Renal cortex interstitium (tissue), 15 donors: ENCODE results near the gene KCNK2. TPM values are rescaled to one million over a fixed set of nuclear protein-coding genes. Genes with fewer than 3 reads are reported as not detected.

Source experiments
- DNase-seq, 11 donors: peaks; one replicate each; pipeline ENCODE4 v3.0.0-alpha.2; 2013; ENCODE audit warnings: low read depth in 9 of 11, low spot score in 4 of 11; ENCODE audit errors: extremely low read depth in 1 of 11
- long read RNA-seq, 16 experiments: transcript quantifications; one replicate each; lab custom pipeline, GENCODE V29; 2026
- polyA plus RNA-seq, 3 donors: library from polyadenylated mRNA; unstranded; fragments of 120-200 nt; gene quantifications; one replicate each; pipeline ENCODE4 v1.2.1, GENCODE V29; 2013; ENCODE audit not compliant: insufficient read length in 3 of 3

Gene KCNK2, protein sequence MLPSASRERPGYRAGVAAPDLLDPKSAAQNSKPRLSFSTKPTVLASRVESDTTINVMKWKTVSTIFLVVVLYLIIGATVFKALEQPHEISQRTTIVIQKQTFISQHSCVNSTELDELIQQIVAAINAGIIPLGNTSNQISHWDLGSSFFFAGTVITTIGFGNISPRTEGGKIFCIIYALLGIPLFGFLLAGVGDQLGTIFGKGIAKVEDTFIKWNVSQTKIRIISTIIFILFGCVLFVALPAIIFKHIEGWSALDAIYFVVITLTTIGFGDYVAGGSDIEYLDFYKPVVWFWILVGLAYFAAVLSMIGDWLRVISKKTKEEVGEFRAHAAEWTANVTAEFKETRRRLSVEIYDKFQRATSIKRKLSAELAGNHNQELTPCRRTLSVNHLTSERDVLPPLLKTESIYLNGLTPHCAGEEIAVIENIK
- 1 to 10 TPM; 1.5 to 3.2 (median 3.0) TPM for polyA plus RNA-seq
- long read RNA-seq, donor 1 = 0 reads
- long read RNA-seq, donor 2 = 0 reads
- long read RNA-seq, donor 3, partial matches to known transcripts = 0 of 1 reads
- long read RNA-seq, donor 3, other reads (novel, unspliced or antisense) = 0 of 1 reads
- long read RNA-seq, donor 4 = 0 reads
- long read RNA-seq, donor 5 = 0 reads
- long read RNA-seq, donor 6, partial matches to known transcripts = 0 of 1 reads
- long read RNA-seq, donor 6, other reads (novel, unspliced or antisense) = 0 of 1 reads
- long read RNA-seq, donor 7 = 0 reads
- long read RNA-seq, donor 8, partial matches to known transcripts = 0 of 1 reads
- long read RNA-seq, donor 8, other reads (novel, unspliced or antisense) = 0 of 1 reads
- long read RNA-seq, donor 9 = 0 reads
- long read RNA-seq, donor 10 = 0 reads
- long read RNA-seq, donor 11 = 0 reads
- long read RNA-seq, donor 12 = 0 reads
- long read RNA-seq, donor 13, partial matches to known transcripts = 0 of 1 reads
- long read RNA-seq, donor 13, other reads (novel, unspliced or antisense) = 0 of 1 reads
- long read RNA-seq, donor 14 = 0 reads
- long read RNA-seq, donor 15 = 0 reads
- long read RNA-seq, donor 16 = 0 reads

DNA sequence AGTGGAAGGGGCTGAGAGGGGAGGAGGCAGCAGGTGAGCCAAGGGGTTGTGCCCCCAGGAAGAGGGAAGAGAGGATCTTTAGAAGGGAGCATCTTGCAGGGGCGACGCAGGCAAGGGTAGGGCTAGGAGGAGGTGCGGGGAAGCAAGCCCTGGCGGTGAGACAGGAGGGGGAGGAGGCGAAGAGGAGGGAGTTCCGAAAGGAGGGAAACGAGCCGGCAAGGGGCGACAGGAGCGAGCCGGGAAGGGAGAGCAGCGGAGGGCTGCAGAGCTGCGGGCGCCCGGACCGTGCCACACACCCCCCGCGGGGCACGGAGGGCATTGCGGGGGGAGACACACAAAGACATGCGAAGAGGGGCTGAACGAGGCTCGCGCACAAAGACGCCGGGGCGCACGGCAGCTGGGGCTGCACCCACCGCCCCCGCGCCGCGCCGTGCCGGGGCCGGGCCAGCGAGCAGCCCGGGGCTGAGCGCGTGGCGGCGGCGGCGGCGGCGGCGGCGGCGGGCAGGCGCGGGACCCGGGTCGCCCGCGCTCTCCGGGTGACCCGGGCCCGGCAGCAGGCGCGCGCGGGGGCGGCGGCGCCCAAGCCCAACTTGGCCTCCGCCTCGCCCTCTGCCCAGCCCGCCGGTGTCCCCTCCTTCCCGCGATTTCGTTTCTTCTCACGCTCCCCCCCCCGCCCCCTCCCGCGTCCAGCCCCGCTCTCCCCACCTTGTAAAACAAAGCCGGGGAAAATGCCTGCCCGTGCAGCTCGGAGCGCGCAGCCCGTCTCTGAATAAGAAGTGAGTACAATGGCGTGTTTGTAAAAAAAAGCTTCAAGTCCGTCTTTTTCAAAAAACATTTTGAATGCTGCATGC is at the start of gene KCNK2:
Gene KCNK2 (plus strand): TSS at position 206 of the 851 bp plus-strand sequence. CDS start 649 bp downstream, outside the sequence.
- peak in 1 of 11 donors; percentile 24 for DNase-seq

- no peak for DNase-seq
Measured at GRCh38 chr1:215032911-215033526, 49.5 kb upstream of the KCNK2 start.

- no peak for DNase-seq
Measured at GRCh38 chr1:215040190-215040589, 42.3 kb upstream of the KCNK2 start.

- DNase-seq = no peak
Measured at GRCh38 chr1:215043401-215043800, 39.1 kb upstream of the KCNK2 start.

GRCh38 chr1:215044151-215044550 is 38.4 kb upstream of the KCNK2 start:
- DNase-seq = peak in 1 of 11 donors; percentile 4

- DNase-seq = no peak
Measured at GRCh38 chr1:215045698-215046308, 36.7 kb upstream of the KCNK2 start.

- no peak for DNase-seq
Measured at GRCh38 chr1:215052256-215053015, 30.1 kb upstream of the KCNK2 start.

- no peak for DNase-seq
Measured at GRCh38 chr1:215054266-215054665, 28.3 kb upstream of the KCNK2 start.

DNA sequence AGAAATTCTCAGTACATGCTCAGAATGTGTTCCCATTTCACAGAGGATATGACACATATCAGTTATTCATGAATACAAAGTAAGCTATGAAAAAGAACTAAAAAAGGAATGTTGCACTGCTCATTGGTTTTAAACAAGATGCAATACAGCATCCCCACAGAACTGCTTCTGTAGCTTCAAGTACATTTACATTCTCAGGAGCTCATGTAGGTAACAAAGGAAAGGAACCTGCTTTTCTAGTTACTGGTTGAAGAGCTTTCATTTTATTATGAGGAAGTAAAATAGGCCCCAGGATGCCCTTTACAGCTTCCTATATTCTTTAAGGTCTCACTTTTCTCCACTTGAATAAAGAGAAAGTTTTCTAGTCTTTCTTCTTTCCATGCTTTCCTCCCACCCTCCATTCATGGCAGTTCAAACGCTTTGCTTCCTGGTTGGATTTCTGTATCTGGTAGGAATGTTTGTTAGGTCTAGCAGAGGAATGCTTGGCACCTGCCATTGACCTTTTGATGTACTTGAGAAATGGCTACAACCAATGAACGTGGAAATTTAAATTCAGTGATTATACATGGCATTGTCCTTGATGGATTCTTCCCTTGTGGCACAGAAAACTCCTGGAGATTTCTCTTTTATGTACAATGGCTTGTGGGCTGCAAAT is 27.1 kb upstream of the KCNK2 start:
- peak in 1 of 11 donors; percentile 2 for DNase-seq

DNA sequence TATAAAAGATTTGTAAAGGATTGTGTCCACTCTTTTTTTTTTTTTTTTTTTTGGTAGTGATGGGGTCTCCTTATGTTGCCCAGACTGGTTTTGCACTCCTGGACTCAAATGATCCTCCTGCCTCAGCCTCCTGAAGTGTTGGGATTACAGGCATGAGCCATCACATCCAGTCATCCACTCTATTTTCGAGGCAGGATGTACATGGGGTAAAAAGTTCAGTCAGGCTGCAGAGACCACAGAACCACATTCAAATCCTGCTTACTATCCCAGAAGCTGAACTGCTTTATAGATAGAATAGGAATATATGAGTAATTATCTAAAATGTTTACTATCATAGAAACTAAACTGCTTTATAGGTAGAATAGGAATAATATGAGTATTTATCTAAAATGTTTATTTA is 26.0 kb upstream of the KCNK2 start:
- DNase-seq = no peak

- no peak for DNase-seq
Measured at GRCh38 chr1:215059947-215060346, 22.6 kb upstream of the KCNK2 start.

DNA sequence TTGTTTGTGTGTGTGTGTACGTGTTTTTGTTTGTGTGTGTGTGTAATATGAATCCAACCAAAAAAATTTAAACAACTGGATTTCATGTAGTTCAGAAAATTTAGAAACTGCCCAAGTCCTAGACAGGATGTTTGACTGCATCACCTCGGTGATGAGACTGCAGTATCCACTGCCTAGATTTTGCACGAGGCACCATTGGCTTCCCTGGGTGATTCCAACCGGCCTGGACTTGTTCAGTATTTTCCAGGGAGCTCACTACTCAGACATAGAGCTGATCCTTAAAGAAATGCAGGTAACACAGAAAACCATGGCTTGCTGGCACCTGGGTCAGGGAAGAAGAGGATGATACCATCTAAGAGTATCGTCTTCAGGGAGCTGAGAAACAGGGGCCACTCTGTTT is 18.2 kb upstream of the KCNK2 start:
- DNase-seq = no peak

- no peak for DNase-seq
Measured at GRCh38 chr1:215071078-215071477, 11.5 kb upstream of the KCNK2 start.

- DNase-seq = no peak
Measured at GRCh38 chr1:215076322-215076721, 6.2 kb upstream of the KCNK2 start.

DNA sequence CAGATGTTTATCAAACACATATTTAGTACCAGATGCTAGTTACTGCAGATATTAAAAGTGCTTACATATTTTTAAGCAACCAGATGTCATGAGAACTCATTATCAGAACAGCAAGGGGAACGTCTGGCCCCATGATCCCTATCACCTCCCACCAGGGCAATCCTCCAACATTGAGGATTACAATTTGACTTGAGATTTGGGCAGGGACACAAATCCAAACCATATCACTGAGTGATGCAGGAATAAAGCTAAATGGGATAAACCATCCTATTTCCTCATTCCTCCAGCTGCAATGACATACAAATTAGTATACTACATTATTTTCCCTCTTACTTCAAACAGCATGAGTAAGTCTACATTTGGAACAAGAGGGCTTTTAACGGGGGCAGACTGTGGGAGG is 3.1 kb upstream of the KCNK2 start:
- DNase-seq = no peak

DNA sequence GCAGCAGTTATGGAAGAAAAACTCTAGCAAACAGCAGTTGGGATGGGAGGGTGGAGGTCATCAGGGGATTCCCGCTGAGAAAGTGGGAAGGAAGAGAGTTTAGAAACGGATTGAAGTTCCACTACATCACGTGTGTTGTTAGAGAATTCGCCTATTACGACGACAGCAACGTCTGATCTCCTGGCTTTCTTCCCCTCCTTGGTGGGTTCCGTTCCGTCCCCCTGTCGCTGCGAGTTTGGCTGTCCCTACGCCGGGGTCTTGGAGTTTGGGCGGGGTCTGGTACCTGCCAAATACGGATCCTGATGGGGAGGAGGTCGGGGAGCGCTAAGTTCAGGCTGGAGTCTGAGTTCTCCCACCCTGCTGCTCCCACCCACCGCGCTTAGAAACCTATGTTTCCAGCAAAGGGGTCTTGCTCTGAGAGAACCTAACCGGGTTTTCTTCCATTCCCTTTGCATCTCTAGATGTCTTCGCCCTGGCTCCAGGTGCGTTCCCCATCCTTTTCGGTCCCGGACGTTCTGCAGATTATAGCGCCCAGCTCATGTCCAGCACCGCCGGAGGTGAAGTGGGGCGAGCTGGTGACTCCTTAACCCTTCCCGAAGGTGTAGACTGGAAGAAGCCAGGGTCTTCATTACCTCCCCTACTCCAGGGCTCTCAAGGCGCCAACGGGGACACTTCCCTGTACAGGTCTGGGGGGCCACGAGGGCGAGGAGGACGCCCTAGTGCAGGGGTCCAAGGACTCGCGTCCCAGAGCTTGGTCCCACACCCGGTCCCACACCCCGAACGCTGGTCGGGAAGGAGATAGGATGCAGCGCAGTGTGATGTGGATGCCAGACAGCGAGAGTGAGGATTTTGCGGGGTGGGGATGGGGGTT is 641 bp upstream of the KCNK2 start:
- DNase-seq = no peak
